Measurements from ENCODE around the gene HCN3. TPM values are rescaled to one million over a fixed set of nuclear protein-coding genes. Genes with fewer than 3 reads are reported as not detected.
"Not testable (repeated sequence)": the region's sequence is repeated elsewhere in the genome, so short reads cannot be mapped to it uniquely, and the experiment has no call there.

Gene HCN3
- total and polyA plus RNA-seq, 3 donors from 2014 or later = 2.2 to 3.8 (median 3.5) TPM

- WGBS, 2 donors = 89% methylated on average over 7 of the region's 7 CpGs; no CpG with 5 or more reads in 1 of the 2 donors
- no peak for TF ChIP-seq CTCF (IDR thresholded peaks at IDR 0.05)
- no peak for TF ChIP-seq POLR2A (IDR thresholded peaks at IDR 0.05)
- no peak overlapping the region for H3K27ac ChIP-seq
- no peaks in the 10 kb centered on the region for H3K27me3 ChIP-seq
- no peak for DNase-seq
- H3K4me3 ChIP-seq = no peak overlapping the region
- H3K4me1 ChIP-seq = peaks cover 19% of the 10 kb centered on the region
- H3K9me3 ChIP-seq = no peaks in the 10 kb centered on the region
- intact Hi-C loops (cut with DNase I; ENCODE audit: low total_unique reads) = loop anchor here (10.0 kb wide), 2 partner anchors 72 to 268 kb away; partner anchors contain the start of gene ENTREP3
- no peaks in the 10 kb centered on the region for H3K36me3 ChIP-seq (ENCODE audit: low read depth, missing control alignments)
These were observed 49.4 kb downstream of the HCN3 start for GRCh38 chr1:155326631-155327037.

DNA sequence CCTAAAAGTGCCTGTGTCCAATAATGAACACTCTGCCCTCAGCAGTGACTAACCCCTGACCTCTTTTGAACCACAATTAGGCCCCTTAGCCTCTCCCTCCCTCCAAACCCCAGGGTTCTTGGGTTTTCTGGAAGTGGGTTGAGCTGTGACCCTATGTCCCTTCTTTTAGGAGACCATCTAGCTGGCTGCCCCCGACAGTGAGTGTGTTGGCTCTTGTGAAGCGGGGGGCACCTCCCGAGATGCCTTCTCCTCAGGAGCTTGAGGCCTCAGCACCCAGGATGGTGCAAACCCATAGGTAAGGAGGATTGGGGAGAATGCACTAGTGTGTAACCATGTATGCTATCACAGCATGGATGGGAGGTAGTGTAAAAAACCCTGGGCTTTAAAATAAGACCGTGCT is 50.7 kb downstream of the HCN3 start:
- TF ChIP-seq CTCF (IDR thresholded peaks at IDR 0.05) (no peak), POLR2A (IDR thresholded peaks at IDR 0.05) (no peak)
- H3K4me1 ChIP-seq = peaks cover 11% of the 10 kb centered on the region
- no peak for DNase-seq
- no peaks in the 10 kb centered on the region for H3K36me3 ChIP-seq (ENCODE audit: low read depth, missing control alignments)
- no peaks in the 10 kb centered on the region for H3K9me3 ChIP-seq
- H3K27ac ChIP-seq = no peak overlapping the region
- H3K27me3 ChIP-seq = no peaks in the 10 kb centered on the region
- H3K4me3 ChIP-seq = no peak overlapping the region
- WGBS, 2 donors = 62 to 87% methylated on average over 3 to 4 of the region's 4 CpGs
- intact Hi-C loops (cut with DNase I; ENCODE audit: low total_unique reads) = loop anchor here (10.0 kb wide), 2 partner anchors 73 to 267 kb away; partner anchors contain the start of gene ENTREP3

DNA sequence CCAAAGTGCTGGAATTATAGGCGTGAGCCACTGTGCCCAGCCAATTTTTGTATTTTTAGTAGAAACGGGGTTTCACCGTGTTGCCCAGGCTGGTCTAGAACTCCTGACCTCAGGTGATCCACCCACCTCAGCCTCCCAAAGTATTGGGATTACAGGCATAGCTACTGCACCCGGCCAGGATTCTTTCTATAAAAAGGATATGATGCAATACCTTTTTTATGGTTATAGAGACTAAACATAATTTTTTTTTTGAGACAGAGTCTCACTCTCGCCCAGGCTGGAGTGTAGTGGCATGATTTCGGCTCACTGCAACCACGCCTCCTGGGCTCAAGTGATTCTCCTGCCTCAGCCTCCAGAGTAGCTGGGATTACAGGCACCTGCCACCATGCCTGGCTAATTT is 51.6 kb downstream of the HCN3 start:
- not testable (repeated sequence) for H3K27ac ChIP-seq; DNase-seq; H3K27me3 ChIP-seq; H3K9me3 ChIP-seq; H3K36me3 ChIP-seq (ENCODE audit: low read depth, missing control alignments); H3K4me3 ChIP-seq
- peaks cover 11% of the 10 kb centered on the region for H3K4me1 ChIP-seq
- intact Hi-C loops (cut with DNase I; ENCODE audit: low total_unique reads) = loop anchor here (10.0 kb wide), 2 partner anchors 74 to 266 kb away; partner anchors contain the start of gene ENTREP3
- WGBS, 2 donors = 83 to 88% methylated on average over 7 of the region's 7 CpGs

DNA sequence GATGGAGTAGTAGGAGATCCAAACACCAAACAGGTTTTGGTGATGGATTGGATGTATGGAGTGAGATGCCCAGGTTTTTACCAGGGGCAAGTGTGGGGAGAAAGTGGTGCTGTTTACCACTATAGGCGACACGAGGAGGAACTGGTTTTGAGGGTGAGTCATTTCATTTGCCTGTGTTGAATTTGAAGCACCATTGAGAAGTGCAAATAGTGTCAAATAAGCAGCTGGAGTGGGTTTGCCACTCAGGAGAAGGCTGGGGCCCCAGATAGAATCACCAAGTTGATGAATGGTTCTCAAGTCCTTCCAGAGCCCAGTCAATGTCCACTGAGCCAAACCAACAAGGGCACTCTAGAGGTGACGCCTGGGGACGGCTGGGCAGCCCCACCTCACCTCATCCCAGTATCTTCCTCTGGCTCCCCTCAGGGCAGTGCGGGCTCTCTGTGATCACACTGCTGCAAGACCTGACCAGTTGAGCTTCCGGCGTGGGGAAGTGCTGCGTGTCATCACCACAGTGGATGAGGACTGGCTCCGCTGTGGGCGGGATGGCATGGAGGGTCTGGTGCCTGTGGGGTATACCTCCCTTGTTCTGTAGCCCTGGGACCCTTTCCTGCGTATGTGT is 52.8 kb downstream of the HCN3 start:
- TF ChIP-seq CTCF (IDR thresholded peaks at IDR 0.05) (no peak), POLR2A (IDR thresholded peaks at IDR 0.05) (no peak)
- DNase-seq = no peak
- H3K9me3 ChIP-seq = no peaks in the 10 kb centered on the region
- H3K4me3 ChIP-seq = no peak overlapping the region
- 80 to 96% methylated on average over 6 to 11 of the region's 11 CpGs for WGBS, 2 donors
- intact Hi-C loops (cut with DNase I; ENCODE audit: low total_unique reads) = loop anchor here (10.0 kb wide), 2 partner anchors 75 to 265 kb away; partner anchors contain the start of gene ENTREP3
- H3K27me3 ChIP-seq = no peaks in the 10 kb centered on the region
- H3K27ac ChIP-seq = no peak overlapping the region
- no peaks in the 10 kb centered on the region for H3K36me3 ChIP-seq (ENCODE audit: low read depth, missing control alignments)
- H3K4me1 ChIP-seq = peaks cover 11% of the 10 kb centered on the region

DNA sequence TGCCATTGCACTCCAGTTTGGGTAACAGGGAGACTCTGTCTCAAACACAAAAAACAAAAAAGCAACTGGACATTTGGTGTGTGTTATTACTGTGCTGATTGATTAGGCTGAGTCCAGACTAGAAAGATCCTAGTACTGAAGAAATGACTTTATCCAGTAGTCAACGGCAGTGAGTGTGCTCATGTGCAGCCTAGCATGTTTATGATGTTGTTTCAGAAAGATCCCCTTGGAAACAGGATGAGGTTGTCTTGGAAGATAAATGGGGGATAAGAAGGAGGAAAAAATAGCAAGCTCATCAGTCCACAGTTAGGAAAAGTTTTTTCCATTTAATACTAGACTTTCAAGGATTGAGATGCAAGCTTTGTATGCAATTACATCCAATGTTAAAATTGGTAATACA is 57.7 kb downstream of the HCN3 start:
- Histone ChIP-seq H3K4me3 (no peak overlapping the region), H3K36me3 (ENCODE audit: low read depth, missing control alignments) (no peaks in the 10 kb centered on the region), H3K4me1 (no peaks in the 10 kb centered on the region), H3K27me3 (no peaks in the 10 kb centered on the region), H3K27ac (no peak overlapping the region), H3K9me3 (no peaks in the 10 kb centered on the region)
- no peak for DNase-seq
- intact Hi-C loops (cut with DNase I; ENCODE audit: low total_unique reads) = no loop called here
- 55 to 60% methylated on average over 1 of the region's 1 CpG for WGBS, 2 donors
- TF ChIP-seq CTCF (IDR thresholded peaks at IDR 0.05) = no peak
- no peak for TF ChIP-seq POLR2A (IDR thresholded peaks at IDR 0.05)

Other genes with a start within 250 kb of the HCN3 start
- 10 to 100 TPM in 1 of 2 donors, 1 to 10 TPM in 1; 9.9 to 14.4 TPM for gene DCST2, start 243.7 kb upstream of the HCN3 start, total RNA-seq
- 20.4 TPM for gene DCST2, start 243.7 kb upstream of the HCN3 start, polyA plus RNA-seq (ENCODE audit: insufficient read depth, low read depth, low replicate concordance)
- 1 to 10 TPM; 4.5 to 9.4 TPM for gene DCST1, start 243.6 kb upstream of the HCN3 start, total RNA-seq
- gene DCST1, start 243.6 kb upstream of the HCN3 start, polyA plus RNA-seq (ENCODE audit: insufficient read depth, low read depth, low replicate concordance) = 15.2 TPM
- 10 to 100 TPM; 30.7 to 34.5 TPM for gene ADAM15, start 226.1 kb upstream of the HCN3 start, total RNA-seq
- 42.6 TPM for gene ADAM15, start 226.1 kb upstream of the HCN3 start, polyA plus RNA-seq (ENCODE audit: insufficient read depth, low read depth, low replicate concordance)
- gene EFNA4, start 213.7 kb upstream of the HCN3 start, total RNA-seq = 1 to 10 TPM; 5.3 to 6.9 TPM
- gene EFNA4, start 213.7 kb upstream of the HCN3 start, polyA plus RNA-seq (ENCODE audit: insufficient read depth, low read depth, low replicate concordance) = 6.0 TPM
- gene EFNA3, start 198.6 kb upstream of the HCN3 start, total RNA-seq = 1 to 10 TPM; 7.5 to 7.7 TPM
- 9.9 TPM for gene EFNA3, start 198.6 kb upstream of the HCN3 start, polyA plus RNA-seq (ENCODE audit: insufficient read depth, low read depth, low replicate concordance)
- 10 to 100 TPM; 13.1 to 14.5 TPM for gene EFNA1, start 149.6 kb upstream of the HCN3 start, total RNA-seq
- 13.0 TPM for gene EFNA1, start 149.6 kb upstream of the HCN3 start, polyA plus RNA-seq (ENCODE audit: insufficient read depth, low read depth, low replicate concordance)
- 10 to 100 TPM; 25.2 to 30.0 TPM for gene SLC50A1, start 141.6 kb upstream of the HCN3 start, total RNA-seq
- gene SLC50A1, start 141.6 kb upstream of the HCN3 start, polyA plus RNA-seq (ENCODE audit: insufficient read depth, low read depth, low replicate concordance) = 33.7 TPM
- gene DPM3, start 136.9 kb upstream of the HCN3 start, total RNA-seq = 100 to 1,000 TPM in 1 of 2 donors, 10 to 100 TPM in 1; 69.9 to 104 TPM
- 77.7 TPM for gene DPM3, start 136.9 kb upstream of the HCN3 start, polyA plus RNA-seq (ENCODE audit: insufficient read depth, low read depth, low replicate concordance)
- gene KRTCAP2, start 104.2 kb upstream of the HCN3 start, total RNA-seq = 100 to 1,000 TPM; 242 to 255 TPM
- 397 TPM for gene KRTCAP2, start 104.2 kb upstream of the HCN3 start, polyA plus RNA-seq (ENCODE audit: insufficient read depth, low read depth, low replicate concordance)
- 1 to 10 TPM; 3.7 to 3.9 TPM for gene TRIM46, start 103.6 kb upstream of the HCN3 start, total RNA-seq
- 4.0 TPM for gene TRIM46, start 103.6 kb upstream of the HCN3 start, polyA plus RNA-seq (ENCODE audit: insufficient read depth, low read depth, low replicate concordance)
- 10 to 100 TPM; 37.1 to 68.1 TPM for gene THBS3, start 69.6 kb upstream of the HCN3 start, total RNA-seq
- gene THBS3, start 69.6 kb upstream of the HCN3 start, polyA plus RNA-seq (ENCODE audit: insufficient read depth, low read depth, low replicate concordance) = 82.9 TPM
- gene MTX1, start 68.8 kb upstream of the HCN3 start, total RNA-seq = 100 to 1,000 TPM in 1 of 2 donors, 10 to 100 TPM in 1; 77.1 to 118 TPM
- gene MTX1, start 68.8 kb upstream of the HCN3 start, polyA plus RNA-seq (ENCODE audit: insufficient read depth, low read depth, low replicate concordance) = 161 TPM
- 10 to 100 TPM; 14.3 to 15.8 TPM for gene ENTREP3, start 22.0 kb upstream of the HCN3 start, total RNA-seq
- 27.9 TPM for gene ENTREP3, start 22.0 kb upstream of the HCN3 start, polyA plus RNA-seq (ENCODE audit: insufficient read depth, low read depth, low replicate concordance)
- 10 to 100 TPM; 70.9 to 80.6 TPM for gene SCAMP3, start 15.1 kb upstream of the HCN3 start, total RNA-seq
- 63.0 TPM for gene SCAMP3, start 15.1 kb upstream of the HCN3 start, polyA plus RNA-seq (ENCODE audit: insufficient read depth, low read depth, low replicate concordance)
- 10 to 100 TPM; 52.8 to 54.1 TPM for gene CLK2, start 4.0 kb upstream of the HCN3 start, total RNA-seq
- gene CLK2, start 4.0 kb upstream of the HCN3 start, polyA plus RNA-seq (ENCODE audit: insufficient read depth, low read depth, low replicate concordance) = 37.0 TPM
- gene PKLR, start 24.0 kb downstream of the HCN3 start, total RNA-seq = under 1 TPM; 0.25 to 0.87 TPM
- 2.0 TPM for gene PKLR, start 24.0 kb downstream of the HCN3 start, polyA plus RNA-seq (ENCODE audit: insufficient read depth, low read depth, low replicate concordance)
- 10 to 100 TPM; 51.6 to 81.6 TPM for gene FDPS, start 31.4 kb downstream of the HCN3 start, total RNA-seq
- gene FDPS, start 31.4 kb downstream of the HCN3 start, polyA plus RNA-seq (ENCODE audit: insufficient read depth, low read depth, low replicate concordance) = 127 TPM
- 10 to 100 TPM; 13.9 to 14.9 TPM for gene RUSC1, start 43.4 kb downstream of the HCN3 start, total RNA-seq
- gene RUSC1, start 43.4 kb downstream of the HCN3 start, polyA plus RNA-seq (ENCODE audit: insufficient read depth, low read depth, low replicate concordance) = 10.8 TPM

Measured in testis (tissue), 3 donors.